ENCODE data around the gene ADO.
A peak's percentile ranks its signal among the peaks of the same experiment; 100 is the strongest.

Gene ADO

GRCh38 chr10:62813981-62814380, 9.5 kb downstream of the ADO start:
- no peak for TF ChIP-seq CTCF (IDR thresholded peaks at IDR 0.05; ENCODE audit: control insufficient read depth, extremely low read depth, insufficient read depth)
- DNase-seq (ENCODE audit: low read depth) = no peak
- no peak overlapping the region for H3K4me3 ChIP-seq (ENCODE audit: low read depth, low read length)

GRCh38 chr10:62814756-62815380, 10.3 kb downstream of the ADO start:
- no peak for DNase-seq (ENCODE audit: low read depth)
- H3K4me3 ChIP-seq (ENCODE audit: low read depth, low read length) = no peak overlapping the region
- no peak for TF ChIP-seq CTCF (IDR thresholded peaks at IDR 0.05; ENCODE audit: control insufficient read depth, extremely low read depth, insufficient read depth)

GRCh38 chr10:62815381-62816075, 11.0 kb downstream of the ADO start:
- no peak for TF ChIP-seq CTCF (IDR thresholded peaks at IDR 0.05; ENCODE audit: control insufficient read depth, extremely low read depth, insufficient read depth)
- peak overlapping the region; percentile 66 for H3K4me3 ChIP-seq (ENCODE audit: low read depth, low read length)

GRCh38 chr10:62816076-62816330, 11.5 kb downstream of the ADO start:
- peak overlapping the region; percentile 66 for H3K4me3 ChIP-seq (ENCODE audit: low read depth, low read length)
- DNase-seq (ENCODE audit: low read depth) = no peak
- TF ChIP-seq CTCF (IDR thresholded peaks at IDR 0.05; ENCODE audit: control insufficient read depth, extremely low read depth, insufficient read depth) = no peak

More at GRCh38 chr10:62815381-62816075, 11.0 kb downstream of the ADO start:
- DNase-seq (ENCODE audit: low read depth) = no peak

DNA sequence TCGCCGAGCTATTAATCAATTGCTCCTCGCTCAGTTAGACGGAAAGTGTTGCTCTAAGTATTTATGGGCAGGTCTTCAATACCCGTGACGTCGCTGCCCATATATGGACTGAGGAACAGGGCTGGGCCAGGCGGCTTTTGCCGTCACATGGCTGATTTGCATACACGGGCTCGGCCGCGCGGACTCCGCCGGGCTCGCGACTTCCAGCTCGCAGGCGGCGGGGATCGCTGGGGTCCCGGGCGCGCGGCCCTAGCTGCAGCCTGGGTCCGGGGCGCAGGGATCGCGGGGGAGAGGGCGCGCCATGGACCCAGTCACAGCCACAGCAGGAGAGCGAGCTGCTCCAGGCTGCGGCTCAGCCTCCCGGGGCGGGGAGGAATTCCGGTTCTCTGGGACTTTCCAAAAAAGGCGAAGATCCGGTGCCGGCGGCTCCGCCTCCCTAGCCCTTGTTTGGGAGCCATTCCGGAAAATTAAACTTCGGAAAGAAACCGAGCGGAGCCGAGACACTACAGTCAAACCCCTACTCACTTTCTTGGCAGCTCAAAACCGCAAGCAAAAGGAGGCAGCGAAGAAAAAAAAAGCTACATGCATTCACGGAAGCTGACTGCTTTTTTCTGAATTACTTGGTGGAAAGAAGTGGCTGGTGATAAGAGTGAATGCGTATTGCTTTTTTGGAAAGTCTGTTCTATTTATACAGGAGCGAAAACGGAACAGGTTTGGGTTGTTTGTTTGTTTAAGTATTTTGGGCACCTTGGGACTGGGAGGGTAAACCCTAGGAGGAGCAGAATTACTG, 12.0 kb downstream of the ADO start, which contains the start of gene EGR2:
Gene EGR2 (minus strand): TSS at position 36 of the 790 bp plus-strand sequence. CDS start 337 bp downstream, outside the sequence.
- no peak for TF ChIP-seq CTCF (IDR thresholded peaks at IDR 0.05; ENCODE audit: control insufficient read depth, extremely low read depth, insufficient read depth)

DNA sequence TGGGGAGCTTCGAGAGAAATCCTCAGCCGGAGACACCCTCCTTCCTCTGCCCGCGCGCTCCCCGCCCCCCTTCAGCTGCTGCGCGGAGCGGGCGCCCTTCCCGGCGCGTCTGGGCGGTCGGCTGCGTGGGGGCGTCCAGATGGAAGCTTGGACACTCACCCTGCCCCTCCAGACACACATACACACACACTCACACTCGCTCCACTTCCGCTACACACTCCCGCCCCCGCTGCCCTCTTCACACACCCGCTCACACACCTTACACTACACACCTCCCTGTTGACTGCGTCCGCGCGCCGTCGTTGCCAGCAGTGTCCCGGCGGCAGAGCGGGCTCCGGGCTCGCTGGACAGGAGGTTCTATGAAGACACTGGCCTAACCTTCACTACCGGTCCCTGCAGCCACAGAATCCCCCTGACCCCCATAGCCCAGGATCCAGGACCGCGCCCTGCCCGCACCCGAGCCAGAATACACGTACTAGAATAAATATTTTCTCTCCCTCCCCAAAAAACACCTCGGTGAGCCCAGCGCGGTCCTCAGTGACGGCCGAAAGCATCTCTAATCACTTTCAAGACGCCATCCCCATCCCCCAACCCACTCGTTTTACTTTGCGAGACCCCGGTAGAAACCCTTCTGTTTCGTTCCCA, 12.7 kb downstream of the ADO start:
- no peak for DNase-seq (ENCODE audit: low read depth)
- H3K4me3 ChIP-seq (ENCODE audit: low read depth, low read length) = peak overlapping the region; percentile 66
- TF ChIP-seq CTCF (IDR thresholded peaks at IDR 0.05; ENCODE audit: control insufficient read depth, extremely low read depth, insufficient read depth) = no peak

More for the DNA sequence above, 12.0 kb downstream of the ADO start, which contains the start of gene EGR2:
- DNase-seq (ENCODE audit: low read depth) = peak; percentile 85
- peak within 1 kb of the TSS; percentile 66 for H3K4me3 ChIP-seq (ENCODE audit: low read depth, low read length)

All from LNCaP clone FGC (cell line).